Mesodermal cell (in vitro differentiated cells): ENCODE results near the gene TRERF1.

Experiments
- H3K27ac ChIP-seq: 2 replicates; pipeline ENCODE4 v1.7.0; 2013; ENCODE audit warnings: mild to moderate bottlenecking, low read depth, low read length, moderate library complexity; ENCODE audit not compliant: severe bottlenecking
- H3K36me3 ChIP-seq: 2 replicates; pipeline ENCODE4 v1.7.1; 2013; ENCODE audit warnings: mild to moderate bottlenecking, low read length, moderate library complexity; ENCODE audit not compliant: control insufficient read depth, insufficient read depth
- H3K4me1 ChIP-seq: one replicate; pipeline ENCODE4 v1.7.1; 2013; ENCODE audit warnings: mild to moderate bottlenecking, low read length; ENCODE audit not compliant: insufficient read depth, control insufficient read depth, poor library complexity, severe bottlenecking
- H3K4me3 ChIP-seq: 2 replicates; pipeline ENCODE4 v1.7.0; 2013; ENCODE audit warnings: low read length, control low read depth, mild to moderate bottlenecking; ENCODE audit not compliant: insufficient read depth, poor library complexity, severe bottlenecking; ENCODE audit errors: extremely low read depth
- H3K9me3 ChIP-seq: 2 replicates; pipeline ENCODE4 v1.7.1; 2013; ENCODE audit warnings: mild to moderate bottlenecking, low read length, moderate library complexity; ENCODE audit not compliant: control insufficient read depth
- WGBS, 2 experiments: methylation state at CpG; one replicate each; pipeline ENCODE4 v1.1.5; 2013; ENCODE audit warnings: missing lambda C conversion rate in 2 of 2; ENCODE audit not compliant: insufficient coverage in 2 of 2; 5-methylcytosine and 5-hydroxymethylcytosine counted together

TRERF1 gene

DNA sequence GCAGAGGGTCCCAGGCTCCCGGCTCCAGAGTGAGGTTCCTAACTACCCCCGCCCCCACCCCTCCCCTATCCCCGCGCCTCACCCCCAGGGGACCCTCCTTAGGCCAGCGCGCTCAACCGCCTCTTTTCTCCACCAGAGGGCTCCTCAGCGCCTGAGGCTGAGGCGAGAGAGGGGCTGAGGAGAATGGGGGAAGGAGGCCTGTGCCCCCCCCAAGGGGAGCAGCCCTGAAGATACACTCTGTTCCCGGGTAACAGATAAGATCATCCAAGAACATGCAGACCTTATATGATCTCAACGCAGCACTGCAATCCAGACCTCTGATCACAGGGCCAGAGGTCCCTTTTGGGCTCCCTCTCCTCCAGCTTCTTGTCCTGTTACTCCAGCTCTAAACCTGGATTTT is 190.8 kb downstream of the TRERF1 start:
- WGBS, 2 experiments: 68 to 86% methylated on average over 3 to 4 of the region's 11 CpGs
- Histone ChIP-seq H3K27ac (no peak overlapping the region), H3K9me3 (no peaks in the 10 kb centered on the region), H3K4me1 (no peaks in the 10 kb centered on the region), H3K36me3 (no peaks in the 10 kb centered on the region), H3K4me3 (no peak overlapping the region)

- Histone ChIP-seq H3K4me1 (no peaks in the 10 kb centered on the region), H3K36me3 (no peaks in the 10 kb centered on the region), H3K4me3 (no peak overlapping the region), H3K9me3 (no peaks in the 10 kb centered on the region), H3K27ac (no peak overlapping the region)
- 93% methylated on average over 5 of the region's 7 CpGs for WGBS, 2 experiments
These were observed 191.3 kb downstream of the TRERF1 start for GRCh38 chr6:42260396-42260888.

DNA sequence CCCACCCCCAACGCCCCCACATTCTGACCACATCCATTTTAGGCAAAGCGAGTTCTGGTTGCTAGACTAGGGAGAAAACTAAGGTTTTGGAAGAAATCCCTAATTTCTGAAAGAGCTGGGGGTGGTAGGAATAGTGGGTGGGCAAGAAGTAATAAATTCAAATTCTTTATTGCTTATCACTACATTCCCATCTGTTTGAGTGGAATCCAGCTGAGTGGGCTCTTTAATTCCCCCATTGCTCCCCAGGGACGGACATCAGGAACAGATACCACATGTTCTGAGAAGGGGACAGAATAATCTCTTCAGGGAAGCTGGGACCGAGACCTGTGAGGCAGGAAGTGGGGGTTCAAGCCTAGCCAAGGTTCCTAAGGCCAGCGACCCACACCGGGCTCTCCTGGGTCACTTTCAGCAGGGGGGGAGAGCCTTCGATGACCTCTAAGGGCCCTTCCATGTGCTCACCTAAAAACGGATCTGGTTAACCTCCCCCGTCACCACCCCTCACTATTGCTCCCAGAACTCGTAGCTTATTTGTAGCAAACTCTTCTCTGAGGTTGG is 191.8 kb downstream of the TRERF1 start:
- Histone ChIP-seq H3K4me1 (no peaks in the 10 kb centered on the region), H3K9me3 (no peaks in the 10 kb centered on the region), H3K27ac (no peak overlapping the region), H3K4me3 (no peak overlapping the region), H3K36me3 (no peaks in the 10 kb centered on the region)
- WGBS, 2 experiments: 88 to 92% methylated on average over 4 of the region's 10 CpGs

DNA sequence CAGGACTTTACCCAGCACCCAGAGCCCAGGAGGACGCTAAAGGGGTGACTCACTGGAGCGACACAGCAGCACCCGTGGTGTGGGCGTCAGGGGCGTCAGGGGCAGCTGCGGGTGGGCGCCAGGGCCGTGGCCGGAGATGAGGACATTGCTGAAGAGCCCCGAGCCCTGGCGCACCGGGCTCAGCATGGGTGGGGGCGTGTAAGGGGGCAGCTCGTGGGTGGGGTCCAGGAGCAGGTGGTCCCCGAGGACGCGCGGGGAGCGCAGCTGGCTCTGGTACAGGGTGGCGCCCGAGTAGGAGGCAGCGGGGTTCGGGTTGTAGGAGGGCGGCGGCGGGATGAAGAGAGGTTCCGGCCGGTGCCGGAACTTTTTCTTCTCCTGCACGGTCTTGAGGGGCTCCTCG is 192.4 kb downstream of the TRERF1 start:
- H3K27ac ChIP-seq: no peak overlapping the region
- H3K9me3 ChIP-seq: no peaks in the 10 kb centered on the region
- peaks cover 3% of the 10 kb centered on the region for H3K36me3 ChIP-seq
- no peak overlapping the region for H3K4me3 ChIP-seq
- H3K4me1 ChIP-seq: no peaks in the 10 kb centered on the region
- WGBS, 2 experiments: 95 to 98% methylated on average over 28 to 31 of the region's 31 CpGs

- 19 to 47% methylated on average over 3 of the region's 3 CpGs for WGBS, 2 experiments
- Histone ChIP-seq H3K9me3 (no peaks in the 10 kb centered on the region), H3K4me3 (no peak overlapping the region), H3K27ac (no peak overlapping the region), H3K4me1 (no peaks in the 10 kb centered on the region), H3K36me3 (peaks cover 3% of the 10 kb centered on the region)
These were observed 194.1 kb downstream of the TRERF1 start for GRCh38 chr6:42257614-42258013.

GRCh38 chr6:42257063-42257462 is 194.7 kb downstream of the TRERF1 start:
- H3K36me3 ChIP-seq: peaks cover 3% of the 10 kb centered on the region
- H3K4me1 ChIP-seq: no peaks in the 10 kb centered on the region
- no peak overlapping the region for H3K27ac ChIP-seq
- H3K4me3 ChIP-seq: no peak overlapping the region
- H3K9me3 ChIP-seq: no peaks in the 10 kb centered on the region
- WGBS, 2 experiments: 46 to 89% methylated on average over 1 to 2 of the region's 3 CpGs

GRCh38 chr6:42255050-42255449 is 196.7 kb downstream of the TRERF1 start:
- no peak overlapping the region for H3K27ac ChIP-seq
- H3K4me3 ChIP-seq: no peak overlapping the region
- peaks cover 3% of the 10 kb centered on the region for H3K36me3 ChIP-seq
- 83 to 92% methylated on average over 3 to 4 of the region's 5 CpGs for WGBS, 2 experiments
- no peaks in the 10 kb centered on the region for H3K9me3 ChIP-seq
- H3K4me1 ChIP-seq: no peaks in the 10 kb centered on the region

- peaks cover 1% of the 10 kb centered on the region for H3K4me1 ChIP-seq
- 97 to 100% methylated on average over 9 of the region's 9 CpGs for WGBS, 2 experiments
- no peak overlapping the region for H3K4me3 ChIP-seq
- no peaks in the 10 kb centered on the region for H3K9me3 ChIP-seq
- no peak overlapping the region for H3K27ac ChIP-seq
- H3K36me3 ChIP-seq: peaks cover 3% of the 10 kb centered on the region
These were observed 197.2 kb downstream of the TRERF1 start for GRCh38 chr6:42254505-42254904.

GRCh38 chr6:42251911-42252637 is 199.7 kb downstream of the TRERF1 start:
- Histone ChIP-seq H3K36me3 (peaks cover 6% of the 10 kb centered on the region), H3K4me3 (no peak overlapping the region), H3K27ac (no peak overlapping the region), H3K9me3 (no peaks in the 10 kb centered on the region), H3K4me1 (peaks cover 5% of the 10 kb centered on the region)
- 83 to 95% methylated on average over 1 to 6 of the region's 9 CpGs for WGBS, 2 experiments

GRCh38 chr6:42251500-42251899 is 200.2 kb downstream of the TRERF1 start:
- H3K4me3 ChIP-seq: no peak overlapping the region
- WGBS, 2 experiments: 100% methylated on average over 1 of the region's 1 CpG; no CpG with 5 or more reads in 1 of the 2 experiments
- H3K9me3 ChIP-seq: no peaks in the 10 kb centered on the region
- H3K4me1 ChIP-seq: peaks cover 5% of the 10 kb centered on the region
- H3K36me3 ChIP-seq: peaks cover 6% of the 10 kb centered on the region
- H3K27ac ChIP-seq: no peak overlapping the region

DNA sequence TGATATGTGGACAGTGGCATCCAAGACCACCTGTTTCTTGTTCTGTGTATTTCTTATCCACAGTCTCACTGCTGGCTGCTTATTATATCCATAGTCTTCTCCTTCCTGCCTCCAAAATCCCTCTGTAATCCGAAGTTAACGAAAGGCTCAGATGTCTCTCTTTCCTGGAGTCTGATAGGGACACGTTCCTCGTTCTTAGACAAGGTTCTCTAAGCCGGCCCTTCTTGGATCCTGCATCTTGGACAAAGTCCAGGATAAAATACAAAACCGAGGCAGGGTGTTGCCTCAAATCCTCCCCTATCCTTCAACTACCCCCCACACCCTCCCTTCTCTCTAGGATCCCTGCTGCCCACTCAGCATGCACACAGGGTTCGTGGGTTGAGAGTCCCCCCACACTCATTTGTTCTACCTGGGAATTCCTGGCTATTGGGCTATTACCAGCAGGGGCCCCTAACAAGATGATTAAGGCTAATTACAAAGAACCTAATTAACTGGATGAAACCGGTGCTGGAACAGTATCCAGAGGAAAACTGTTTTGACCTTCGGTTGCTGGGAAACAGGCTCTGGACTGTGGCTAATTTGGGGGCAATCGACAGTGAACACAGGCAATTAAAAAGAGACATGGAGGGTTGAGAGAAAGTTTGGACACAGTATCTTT is 201.3 kb downstream of the TRERF1 start:
- Histone ChIP-seq H3K4me1 (peaks cover 5% of the 10 kb centered on the region), H3K4me3 (no peak overlapping the region), H3K27ac (no peak overlapping the region), H3K9me3 (no peaks in the 10 kb centered on the region), H3K36me3 (peaks cover 6% of the 10 kb centered on the region)
- 83 to 87% methylated on average over 8 to 10 of the region's 10 CpGs for WGBS, 2 experiments
